GM12878 (cell line): ENCODE results near the gene PPP1R14D. TPM values are rescaled to one million over a fixed set of nuclear protein-coding genes. Genes with fewer than 3 reads are reported as not detected.
A peak's percentile ranks its signal among the peaks of the same experiment; 100 is the strongest.

Source experiments
- ATAC-seq: fragments of 200-7000 bp; cut with Tn5 transposase; 3 replicates; pipeline ENCODE4 v1.9.1; 2020; ENCODE audit warnings: mild to moderate bottlenecking, moderate library complexity
- BruUV-seq: library from RNA; stranded (reverse); fragments of 400-500 nt; replicated peaks from 2 replicates; lab custom pipeline; 2021; lab: Mats Ljungman, UMichigan
- CTCF ChIA-PET: fragments of 300-600 bp; sonication (Branson Sonifier 250); formaldehyde crosslinking; extraction: SDS; loops from one replicate; lab custom pipeline; 2021; ENCODE audit warnings: inconsistent platforms; lab: Yijun Ruan, JAX
- POLR2A ChIA-PET: fragments of 350-600 bp; formaldehyde crosslinking; extraction: SDS; loops from one replicate; lab custom pipeline; 2021; ENCODE audit warnings: inconsistent platforms; lab: Charles Lee
- RAD21 ChIA-PET: fragments of 300-600 bp; sonication (Branson Sonifier 250); formaldehyde crosslinking; loops from one replicate; lab custom pipeline; 2023; ENCODE audit warnings: antibody characterized with exemption; ENCODE audit not compliant: unreplicated experiment; lab: Charles Lee
- SMC1A ChIA-PET: fragments of 300-600 bp; sonication (Branson Sonifier 250); formaldehyde crosslinking; loops from one replicate; lab custom pipeline; 2023; ENCODE audit not compliant: unreplicated experiment, uncharacterized antibody; lab: Charles Lee
- DNase-seq: peaks from one replicate; pipeline ENCODE4 v3.0.0-alpha.2; 2011; ENCODE audit warnings: low read depth, low spot score
- FAIRE-seq: peaks from 3 replicates; lab custom pipeline; 2011; peaks lifted over from hg19 to GRCh38; lab: Jason Lieb, UNC
- H2AFZ ChIP-seq: 2 replicates; pipeline ENCODE4 v1.6.0; 2011; ENCODE audit warnings: low read depth, low read length, control low read depth; ENCODE audit not compliant: control insufficient read depth
- H3K27ac ChIP-seq: 2 replicates; pipeline ENCODE4 v1.5.1; 2011; ENCODE audit warnings: control low read depth; ENCODE audit not compliant: control insufficient read depth, insufficient read depth
- H3K27me3 ChIP-seq, 2 experiments: replicated peaks in 1 of 2; 2 replicates each; pipeline versions ENCODE4 v1.6.0 to v1.6.1; 2011; ENCODE audit warnings: low read length in 1 of 2; ENCODE audit not compliant: control insufficient read depth in 2 of 2, insufficient read depth in 2 of 2
- H3K36me3 ChIP-seq, 2 experiments: 2 replicates each; pipeline ENCODE4 v1.5.1; 2011; ENCODE audit warnings: low read length in 1 of 2; ENCODE audit not compliant: control insufficient read depth in 2 of 2, insufficient read depth in 2 of 2
- H3K4me1 ChIP-seq: 2 replicates; pipeline ENCODE4 v1.6.1; 2011; ENCODE audit warnings: mild to moderate bottlenecking, low read length, moderate library complexity, mixed read lengths; ENCODE audit not compliant: control insufficient read depth, insufficient read depth
- H3K4me2 ChIP-seq: 2 replicates; pipeline ENCODE4 v1.6.0; 2011; ENCODE audit warnings: control low read depth; ENCODE audit not compliant: control insufficient read depth, insufficient read depth
- H3K4me3 ChIP-seq: fragments of 200-600 bp; sonication (generic); 2 replicates; pipeline ENCODE4 v1.5.1; 2016
- H3K79me2 ChIP-seq: 2 replicates; pipeline ENCODE4 v1.6.0; 2011; ENCODE audit warnings: low read length; ENCODE audit not compliant: control insufficient read depth, insufficient read depth
- H3K9ac ChIP-seq: 2 replicates; pipeline ENCODE4 v1.8.0; 2011; ENCODE audit warnings: low read length, control low read depth, mixed read lengths; ENCODE audit not compliant: control insufficient read depth, insufficient read depth
- H3K9me3 ChIP-seq: replicated peaks from 3 replicates; pipeline ENCODE4 v1.5.1; 2011; ENCODE audit warnings: mild to moderate bottlenecking, low read length; ENCODE audit not compliant: control insufficient read depth, insufficient read depth
- H4K20me1 ChIP-seq: 2 replicates; pipeline ENCODE4 v1.6.0; 2011; ENCODE audit not compliant: control insufficient read depth, insufficient read depth
- BACH1 ChIP-seq: fragments of 450-650 bp; IDR thresholded peaks from 2 replicates; pipeline ENCODE4 v1.6.1; 2017; ENCODE audit warnings: mild to moderate bottlenecking, borderline replicate concordance
- BCL11A ChIP-seq: IDR thresholded peaks from 2 replicates; pipeline ENCODE4 v1.6.1; 2011; ENCODE audit warnings: low read depth, low read length
- CEBPB ChIP-seq, 2 experiments: fragments of 150-350 bp in 1 of 2; IDR thresholded peaks; 2 replicates each; pipeline ENCODE4 v1.6.1; 2012 to 2014; ENCODE audit warnings: low read depth in 2 of 2, low read length in 2 of 2, borderline replicate concordance in 1 of 2, inconsistent platforms in 1 of 2
- FOS ChIP-seq: IDR thresholded peaks from 3 replicates; pipeline ENCODE4 v1.6.1; 2011; ENCODE audit warnings: borderline replicate concordance; ENCODE audit not compliant: insufficient read length; ENCODE audit errors: extremely low read depth
- HDAC2 ChIP-seq: fragments of 200-600 bp; sonication (generic); IDR thresholded peaks from 2 replicates; pipeline ENCODE4 v1.6.1; 2017
- HDGF ChIP-seq: fragments of 450-650 bp; IDR thresholded peaks from 2 replicates; pipeline ENCODE4 v1.6.1; 2016; ENCODE audit warnings: antibody characterized with exemption
- JUNB ChIP-seq: IDR thresholded peaks from 2 replicates; pipeline ENCODE4 v1.6.1; 2016; ENCODE audit warnings: antibody characterized with exemption, mild to moderate bottlenecking
- LARP7 ChIP-seq: fragments of 450-650 bp; IDR thresholded peaks from 2 replicates; pipeline ENCODE4 v1.6.1; 2017; ENCODE audit warnings: mild to moderate bottlenecking
- NFYA ChIP-seq: IDR thresholded peaks from 2 replicates; pipeline ENCODE4 v1.6.1; 2011; ENCODE audit warnings: low read depth, mild to moderate bottlenecking, low read length, improper control_type of control experiment, borderline replicate concordance
- PML ChIP-seq: IDR thresholded peaks from 2 replicates; pipeline ENCODE4 v1.6.1; 2012; ENCODE audit warnings: low read length, inconsistent platforms
- SRF ChIP-seq, 2 experiments: IDR thresholded peaks; 2 replicates each; pipeline ENCODE4 v1.6.1; 2011; ENCODE audit warnings: low read depth in 2 of 2, low read length in 2 of 2, mild to moderate bottlenecking in 1 of 2, moderate library complexity in 1 of 2
- TAF1 ChIP-seq: IDR thresholded peaks from 2 replicates; pipeline ENCODE4 v1.6.1; 2011; ENCODE audit warnings: mild to moderate bottlenecking, low read depth, low read length, borderline replicate concordance
- ZNF622 ChIP-seq: fragments of 450-650 bp; IDR thresholded peaks from 2 replicates; pipeline ENCODE4 v1.6.1; 2017; ENCODE audit warnings: mild to moderate bottlenecking, inconsistent platforms
- WGBS: methylation state at CpG from one replicate; pipeline ENCODE4 v1.1.6; 2016; ENCODE audit warnings: low lambda C conversion rate; ENCODE audit not compliant: insufficient replicate concordance, insufficient coverage; ENCODE audit errors: missing lambda C conversion rate; 5-methylcytosine and 5-hydroxymethylcytosine counted together
- in situ Hi-C: fragments of 300-500 bp; cut with MboI; formaldehyde crosslinking; loops from 9 replicates; pipeline ENCODE4 v1.14.3; 2018; ENCODE audit warnings: mixed read lengths
- intact Hi-C: fragments of 100-400 bp; cut with micrococcal nuclease; formaldehyde crosslinking; loops from one replicate; pipeline ENCODE4 v1.14.2; 2022; ENCODE audit not compliant: unreplicated experiment
- polyA plus RNA-seq, 11 experiments: library from polyadenylated mRNA; depleted of rRNA in 4 of 11; unstranded in 6 of 11; stranded (reverse) in 5 of 11; fragments of >200 nt; fragmentation: Nextera tagmentation in 4 of 11; fragmentation: Illumina TruSeq in 1 of 11; extraction: Ambion mirVana in 4 of 11; extraction: Trizol in 1 of 11; gene quantifications; 1 replicate in 1 of 11; 2 replicates in 10 of 11; pipeline versions ENCODE4 v1.2.1 to v1.2.3, GENCODE V29; 2011 to 2016; ENCODE audit warnings: inconsistent platforms in 2 of 11, missing spikeins in 2 of 11, low read depth in 1 of 11
- total RNA-seq, 4 experiments: library from RNA; depleted of rRNA in 3 of 4; stranded (reverse); fragments of >200 nt in 3 of 4; fragmentation: Illumina TruSeq in 1 of 4; extraction: Trizol in 1 of 4; gene quantifications; 2 replicates each; pipeline versions ENCODE4 v1.2.1 to v1.2.3, GENCODE V29; 2013 to 2021
- TF ChIP-seq, protein P1 (sequence below): fragments of 450-650 bp; IDR thresholded peaks from 2 replicates; pipeline ENCODE4 v1.6.1; 2016; ENCODE audit warnings: mild to moderate bottlenecking

The PPP1R14D gene
- total and polyA plus RNA-seq, 10 of the 15 experiments (the other 5 are each of a cell fraction or from before 2014, with no cell fraction given) = 0.10 TPM; not detected in 9

- ChIA-PET CTCF (interaction anchor here (0.6 to 8.8 kb wide), 6 partner anchors 13 to 63 kb away, joined by 3 to 140 read pairs (median 4); partner anchors contain the start of gene VPS18), RAD21 (interaction anchor here (0.6 to 5.0 kb wide), 7 partner anchors 13 to 70 kb away, joined by 3 to 41 read pairs (median 6); partner anchors contain the start of genes DNAJC17, VPS18 and ZFYVE19), SMC1A (interaction anchor here (0.6 to 2.2 kb wide), 5 partner anchors 12 to 150 kb away, joined by 3 to 7 read pairs (median 5); partner anchors contain the start of gene RAD51), POLR2A (interaction anchor here (0.6 to 5.0 kb wide), 7 partner anchors 27 to 285 kb away, joined by 3 to 39 read pairs (median 5); partner anchors contain the start of gene RHOV)
- 83% methylated on average over 7 of the region's 12 CpGs for WGBS
- peaks cover 1 to 3% of the 10 kb centered on the region in 2 experiments; a peak in 1 of 4 replicates for H3K27me3 ChIP-seq
- H4K20me1 ChIP-seq = no peaks in the 10 kb centered on the region
- DNase-seq (no peak), ATAC-seq (no peak), FAIRE-seq (no peak)
- H3K79me2 ChIP-seq = no peaks in the 10 kb centered on the region
- no TSS peak for BruUV-seq
- H2AFZ ChIP-seq = peak overlapping the region; percentile 86
- in situ Hi-C loops = no loop called here
- H3K9ac ChIP-seq = peak overlapping the region; percentile 47; the same call in 1 of the 2 replicates
- no peaks in the 10 kb centered on the region for H3K9me3 ChIP-seq
- TF ChIP-seq, protein P1, sequence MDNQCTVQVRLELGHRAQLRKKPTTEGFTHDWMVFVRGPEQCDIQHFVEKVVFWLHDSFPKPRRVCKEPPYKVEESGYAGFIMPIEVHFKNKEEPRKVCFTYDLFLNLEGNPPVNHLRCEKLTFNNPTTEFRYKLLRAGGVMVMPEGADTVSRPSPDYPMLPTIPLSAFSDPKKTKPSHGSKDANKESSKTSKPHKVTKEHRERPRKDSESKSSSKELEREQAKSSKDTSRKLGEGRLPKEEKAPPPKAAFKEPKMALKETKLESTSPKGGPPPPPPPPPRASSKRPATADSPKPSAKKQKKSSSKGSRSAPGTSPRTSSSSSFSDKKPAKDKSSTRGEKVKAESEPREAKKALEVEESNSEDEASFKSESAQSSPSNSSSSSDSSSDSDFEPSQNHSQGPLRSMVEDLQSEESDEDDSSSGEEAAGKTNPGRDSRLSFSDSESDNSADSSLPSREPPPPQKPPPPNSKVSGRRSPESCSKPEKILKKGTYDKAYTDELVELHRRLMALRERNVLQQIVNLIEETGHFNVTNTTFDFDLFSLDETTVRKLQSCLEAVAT = peak; percentile 95
- TF ChIP-seq BACH1 = no peak
- intact Hi-C loops = loop anchor here (5.0 to 10.0 kb wide), 2 partner anchors 38 to 270 kb away; partner anchors contain the start of genes DNAJC17, INO80 and ZFYVE19
- H3K27ac ChIP-seq = no peak overlapping the region
- no peaks in the 10 kb centered on the region for H3K36me3 ChIP-seq
- H3K4me1 ChIP-seq = peaks cover 26% of the 10 kb centered on the region
- H3K4me2 ChIP-seq = peak overlapping the region; percentile 98
- peak overlapping the region; percentile 75 for H3K4me3 ChIP-seq
These were observed 16.5 kb upstream of the PPP1R14D start for GRCh38 chr15:40845036-40845435.

GRCh38 chr15:40844696-40845030 is 16.2 kb upstream of the PPP1R14D start:
- BruUV-seq = TSS peak; percentile 64
- 7% methylated on average over 28 of the region's 28 CpGs for WGBS
- SMC1A ChIA-PET = interaction anchor here (0.6 to 2.2 kb wide), 5 partner anchors 13 to 150 kb away, joined by 3 to 7 read pairs (median 5); partner anchors contain the start of gene RAD51
- H3K36me3 ChIP-seq = no peaks in the 10 kb centered on the region
- ATAC-seq (peak; percentile 60), FAIRE-seq (no peak), DNase-seq (no peak)
- H3K4me2 ChIP-seq = peak overlapping the region; percentile 98
- peak overlapping the region; percentile 47 for H3K9ac ChIP-seq
- no peaks in the 10 kb centered on the region for H4K20me1 ChIP-seq
- H3K27ac ChIP-seq = no peak overlapping the region
- no peaks in the 10 kb centered on the region for H3K9me3 ChIP-seq
- CTCF ChIA-PET = interaction anchor here (0.6 to 8.8 kb wide), 6 partner anchors 14 to 63 kb away, joined by 3 to 140 read pairs (median 4); partner anchors contain the start of gene VPS18
- POLR2A ChIA-PET = interaction anchor here (0.6 to 5.0 kb wide), 7 partner anchors 28 to 285 kb away, joined by 3 to 39 read pairs (median 5); partner anchors contain the start of gene RHOV
- peaks cover 1 to 3% of the 10 kb centered on the region in 2 experiments; a peak in 1 of 4 replicates for H3K27me3 ChIP-seq
- in situ Hi-C loops = no loop called here
- intact Hi-C loops = loop anchor here (5.0 to 10.0 kb wide), 2 partner anchors 37 to 270 kb away; partner anchors contain the start of genes DNAJC17, INO80 and ZFYVE19
- RAD21 ChIA-PET = interaction anchor here (0.6 to 5.0 kb wide), 9 partner anchors 13 to 251 kb away, joined by 3 to 41 read pairs (median 5); partner anchors contain the start of genes DNAJC17, VPS18 and ZFYVE19
- peak overlapping the region; percentile 75 for H3K4me3 ChIP-seq
- H3K4me1 ChIP-seq = peaks cover 26% of the 10 kb centered on the region
- peak overlapping the region; percentile 86 for H2AFZ ChIP-seq
- H3K79me2 ChIP-seq = no peaks in the 10 kb centered on the region
- TF ChIP-seq NFYA = no peak
- no peak for TF ChIP-seq HDAC2
- TF ChIP-seq TAF1 = no peak
- TF ChIP-seq HDGF = no peak
- TF ChIP-seq ZNF622 = no peak
- TF ChIP-seq CEBPB (IDR thresholded peaks at IDR 0.05; ENCODE audit: borderline replicate concordance in 1 of 2, low read depth in 2 of 2, low read length in 2 of 2) = no peak
- TF ChIP-seq BCL11A = no peak
- no peak for TF ChIP-seq JUNB
- TF ChIP-seq FOS = no peak
- no peak for TF ChIP-seq PML
- TF ChIP-seq LARP7 = peak; percentile 61; the same call in 1 of the 2 replicates
- 0 out of 4 replicates have a peak, but pooled peaks of 1 of the 2 experiments have one; percentile 5 for TF ChIP-seq SRF (IDR thresholded peaks at IDR 0.05; ENCODE audit: low read depth in 2 of 2, low read length in 2 of 2)
